Caco-2 (cell line): ENCODE results near the gene IRX1. TPM values are rescaled to one million over a fixed set of nuclear protein-coding genes. Genes with fewer than 3 reads are reported as not detected.

Source experiments
- BruUV-seq: library from RNA; stranded (reverse); fragments of 400-500 nt; replicated peaks from 2 replicates; lab custom pipeline; 2021; lab: Mats Ljungman, UMichigan
- CTCF ChIA-PET: fragments of 300-600 bp; sonication (Branson Sonifier 250); formaldehyde crosslinking; loops from one replicate; lab custom pipeline; 2022; ENCODE audit warnings: antibody characterized with exemption; lab: Charles Lee
- POLR2A ChIA-PET: fragments of 300-600 bp; sonication (Branson Sonifier 250); formaldehyde crosslinking; loops from one replicate; lab custom pipeline; 2022; ENCODE audit warnings: antibody characterized with exemption; lab: Charles Lee
- DNase-seq, 2 experiments: peaks; one replicate each; pipeline versions ENCODE4 v3.0.0 to v3.0.0-alpha.2; 2020 to 2022
- H3K27me3 ChIP-seq: replicated peaks from 2 replicates; pipeline ENCODE4 v1.6.0; 2011; ENCODE audit warnings: low read length; ENCODE audit not compliant: control insufficient read depth, insufficient read depth
- H3K36me3 ChIP-seq: 2 replicates; pipeline ENCODE4 v1.5.1; 2011; ENCODE audit warnings: low read length; ENCODE audit not compliant: control insufficient read depth, insufficient read depth
- H3K4me1 ChIP-seq: fragments of 250-450 bp; sonication (Bioruptor Pico); 2 replicates; pipeline ENCODE4 v1.5.1; 2020; ENCODE audit warnings: mild to moderate bottlenecking
- H3K4me3 ChIP-seq: 2 replicates; pipeline ENCODE4 v1.5.1; 2011; ENCODE audit warnings: low read depth, mild to moderate bottlenecking, control low read depth, low read length
- H3K9me3 ChIP-seq: fragments of 250-450 bp; sonication (Bioruptor Pico); 2 replicates; pipeline ENCODE4 v1.5.1; 2020; ENCODE audit warnings: mild to moderate bottlenecking, moderate library complexity
- H3K27ac Mint-ChIP-seq: one replicate; pipeline ENCODE4 v1.8.0; 2022; ENCODE audit warnings: mixed read lengths; ENCODE audit not compliant: unreplicated experiment
- H3K27me3 Mint-ChIP-seq: one replicate; pipeline ENCODE4 v1.8.0; 2022; ENCODE audit warnings: mixed read lengths; ENCODE audit not compliant: insufficient read depth, unreplicated experiment
- H3K36me3 Mint-ChIP-seq: one replicate; pipeline ENCODE4 v1.8.0; 2022; ENCODE audit warnings: mild to moderate bottlenecking, mixed read lengths; ENCODE audit not compliant: insufficient read depth, unreplicated experiment
- H3K4me1 Mint-ChIP-seq: one replicate; pipeline ENCODE4 v1.8.0; 2022; ENCODE audit warnings: low read depth, mixed read lengths; ENCODE audit not compliant: unreplicated experiment
- H3K4me3 Mint-ChIP-seq: one replicate; pipeline ENCODE4 v1.8.0; 2022; ENCODE audit warnings: mild to moderate bottlenecking, moderate library complexity, mixed read lengths; ENCODE audit not compliant: unreplicated experiment
- H3K9me3 Mint-ChIP-seq: one replicate; pipeline ENCODE4 v1.8.0; 2022; ENCODE audit warnings: mixed read lengths; ENCODE audit not compliant: unreplicated experiment
- CTCF ChIP-seq, 2 experiments: fragments of 200-600 bp in 1 of 2; IDR thresholded peaks; 1 replicate in 1 of 2; 2 replicates in 1 of 2; pipeline versions ENCODE4 v1.5.1 to v1.8.0; 2011 to 2022; ENCODE audit warnings: antibody characterized with exemption in 1 of 2, control low read depth in 1 of 2, inconsistent platforms in 1 of 2, low read depth in 1 of 2, low read length in 1 of 2, mild to moderate bottlenecking in 1 of 2, moderate library complexity in 1 of 2; ENCODE audit not compliant: insufficient read depth in 1 of 2, severe bottlenecking in 1 of 2, unreplicated experiment in 1 of 2
- intact Hi-C: fragments of 100-400 bp; cut with micrococcal nuclease; formaldehyde crosslinking; loops from one replicate; pipeline ENCODE4 v1.10.0; 2022; ENCODE audit not compliant: unreplicated experiment
- total RNA-seq: library from RNA; stranded (reverse); gene quantifications from 2 replicates; pipeline ENCODE4 v1.2.3, GENCODE V29; 2022

The IRX1 gene
- total RNA-seq, 1 experiment from 2014 or later = not detected

- Mint-ChIP-seq H3K9me3 (peaks cover 32% of the 10 kb centered on the region), H3K4me3 (no peak overlapping the region), H3K27me3 (no peaks in the 10 kb centered on the region), H3K4me1 (no peaks in the 10 kb centered on the region), H3K36me3 (peaks cover 14% of the 10 kb centered on the region), H3K27ac (no peak overlapping the region)
- intact Hi-C loops = no loop called here
- DNase-seq = no peak
- no TSS peak for BruUV-seq
- Histone ChIP-seq H3K4me3 (no peak overlapping the region), H3K27me3 (no peaks in the 10 kb centered on the region), H3K9me3 (0 out of 2 replicates have a peak, but pooled peaks cover 4% of the 10 kb centered on the region), H3K4me1 (no peaks in the 10 kb centered on the region), H3K36me3 (no peaks in the 10 kb centered on the region)
- POLR2A ChIA-PET = no interaction called here
- no peak for TF ChIP-seq CTCF (IDR thresholded peaks at IDR 0.05; ENCODE audit: insufficient read depth in 1 of 2, low read depth in 1 of 2, low read length in 1 of 2, severe bottlenecking in 1 of 2, unreplicated experiment in 1 of 2)
- CTCF ChIA-PET = no interaction called here
These were observed 1.8 kb downstream of the IRX1 start for GRCh38 chr5:3597167-3598007.

GRCh38 chr5:3598207-3598606 lies 2.6 kb downstream of the IRX1 start:
- H3K27me3 ChIP-seq = no peaks in the 10 kb centered on the region
- H3K4me1 ChIP-seq = no peaks in the 10 kb centered on the region
- Mint-ChIP-seq H3K4me1 (no peaks in the 10 kb centered on the region), H3K36me3 (peaks cover 14% of the 10 kb centered on the region), H3K4me3 (no peak overlapping the region), H3K27ac (no peak overlapping the region), H3K27me3 (no peaks in the 10 kb centered on the region), H3K9me3 (peaks cover 32% of the 10 kb centered on the region)
- ChIA-PET POLR2A (no interaction called here), CTCF (no interaction called here)
- no peak overlapping the region for H3K4me3 ChIP-seq
- 0 out of 2 replicates have a peak, but pooled peaks cover 4% of the 10 kb centered on the region for H3K9me3 ChIP-seq
- no TSS peak for BruUV-seq
- TF ChIP-seq CTCF (IDR thresholded peaks at IDR 0.05; ENCODE audit: insufficient read depth in 1 of 2, low read depth in 1 of 2, low read length in 1 of 2, severe bottlenecking in 1 of 2, unreplicated experiment in 1 of 2) = no peak
- no peak for DNase-seq
- intact Hi-C loops = no loop called here
- H3K36me3 ChIP-seq = no peaks in the 10 kb centered on the region

- intact Hi-C loops = no loop called here
- 0 out of 2 replicates have a peak, but pooled peaks cover 4% of the 10 kb centered on the region for H3K9me3 ChIP-seq
- Mint-ChIP-seq H3K9me3 (peaks cover 27% of the 10 kb centered on the region), H3K36me3 (peaks cover 10% of the 10 kb centered on the region), H3K4me1 (no peaks in the 10 kb centered on the region), H3K27ac (no peak overlapping the region), H3K27me3 (no peaks in the 10 kb centered on the region), H3K4me3 (no peak overlapping the region)
- H3K27me3 ChIP-seq = no peaks in the 10 kb centered on the region
- CTCF ChIA-PET = no interaction called here
- H3K4me3 ChIP-seq = no peak overlapping the region
- DNase-seq = no peak
- no peak for TF ChIP-seq CTCF (IDR thresholded peaks at IDR 0.05; ENCODE audit: insufficient read depth in 1 of 2, low read depth in 1 of 2, low read length in 1 of 2, severe bottlenecking in 1 of 2, unreplicated experiment in 1 of 2)
- no TSS peak for BruUV-seq
- no peaks in the 10 kb centered on the region for H3K4me1 ChIP-seq
- POLR2A ChIA-PET = no interaction called here
- H3K36me3 ChIP-seq = no peaks in the 10 kb centered on the region
These were observed 3.2 kb downstream of the IRX1 start for GRCh38 chr5:3598769-3599211.
